Rectal smooth muscle tissue (tissue), 1 donor: ENCODE data around the gene TDRD1.

Source experiments
- H3K27ac ChIP-seq: one replicate; pipeline ENCODE4 v1.7.0; 2013; ENCODE audit warnings: low read depth, low read length, inconsistent platforms
- H3K27me3 ChIP-seq: one replicate; pipeline ENCODE4 v1.7.0; 2013; ENCODE audit warnings: low read length; ENCODE audit not compliant: control insufficient read depth, insufficient read depth
- H3K36me3 ChIP-seq: one replicate; pipeline ENCODE4 v1.7.0; 2013; ENCODE audit warnings: low read length; ENCODE audit not compliant: control insufficient read depth, insufficient read depth
- H3K4me1 ChIP-seq: one replicate; pipeline ENCODE4 v1.7.0; 2013; ENCODE audit warnings: low read length; ENCODE audit not compliant: control insufficient read depth, insufficient read depth
- H3K4me3 ChIP-seq: one replicate; pipeline ENCODE4 v1.7.0; 2013; ENCODE audit warnings: low read length
- H3K9ac ChIP-seq: one replicate; pipeline ENCODE4 v1.7.0; 2013; ENCODE audit warnings: low read length

Gene TDRD1

DNA sequence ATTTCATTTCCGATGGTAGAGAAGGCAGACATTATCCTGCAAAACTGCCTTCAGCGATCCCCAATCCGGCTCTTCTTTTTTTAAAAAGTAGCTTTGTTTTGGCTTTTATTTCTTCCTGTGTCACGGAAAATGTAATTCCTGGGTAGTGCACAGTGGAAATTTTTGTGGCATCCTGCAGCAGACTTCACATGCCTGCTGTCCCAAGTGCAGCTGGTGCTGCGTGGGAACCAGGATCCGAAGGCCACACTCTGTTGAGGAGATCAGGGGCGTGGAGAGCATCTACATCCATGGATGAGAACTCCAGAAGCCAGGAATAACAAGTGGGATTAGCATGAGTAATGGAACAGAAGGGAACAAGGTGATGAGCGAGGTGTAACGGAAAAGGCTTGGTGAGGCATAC, 64.5 kb downstream of the TDRD1 start:
- peaks cover 2% of the 10 kb centered on the region for H3K4me1 ChIP-seq
- H3K36me3 ChIP-seq: no peaks in the 10 kb centered on the region
- H3K9ac ChIP-seq: no peak overlapping the region
- no peak overlapping the region for H3K4me3 ChIP-seq
- H3K27ac ChIP-seq: no peak overlapping the region
- H3K27me3 ChIP-seq: peaks cover 20% of the 10 kb centered on the region

DNA sequence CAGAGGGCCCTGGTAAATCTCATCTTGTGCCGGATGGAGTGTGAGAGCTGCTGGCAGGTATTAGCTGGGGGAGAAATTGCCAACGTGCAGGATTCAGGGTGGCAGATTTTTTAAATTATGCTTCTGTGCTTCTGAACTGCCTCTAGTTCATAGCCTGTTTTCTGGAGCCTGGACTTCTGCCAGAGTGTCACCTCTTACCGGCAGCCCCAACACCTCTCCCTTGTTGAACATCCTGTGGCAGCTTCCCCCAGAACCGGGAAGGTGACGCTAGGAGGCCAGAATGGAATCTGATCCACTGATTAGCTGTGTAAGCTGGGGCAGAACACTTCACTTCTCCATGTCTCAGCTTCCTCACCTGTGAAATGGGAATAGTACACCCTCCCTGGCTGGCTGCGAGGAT, 65.0 kb downstream of the TDRD1 start:
- no peak overlapping the region for H3K4me3 ChIP-seq
- no peak overlapping the region for H3K9ac ChIP-seq
- H3K27me3 ChIP-seq: peaks cover 17% of the 10 kb centered on the region
- H3K36me3 ChIP-seq: no peaks in the 10 kb centered on the region
- peaks cover 2% of the 10 kb centered on the region for H3K4me1 ChIP-seq
- no peak overlapping the region for H3K27ac ChIP-seq

DNA sequence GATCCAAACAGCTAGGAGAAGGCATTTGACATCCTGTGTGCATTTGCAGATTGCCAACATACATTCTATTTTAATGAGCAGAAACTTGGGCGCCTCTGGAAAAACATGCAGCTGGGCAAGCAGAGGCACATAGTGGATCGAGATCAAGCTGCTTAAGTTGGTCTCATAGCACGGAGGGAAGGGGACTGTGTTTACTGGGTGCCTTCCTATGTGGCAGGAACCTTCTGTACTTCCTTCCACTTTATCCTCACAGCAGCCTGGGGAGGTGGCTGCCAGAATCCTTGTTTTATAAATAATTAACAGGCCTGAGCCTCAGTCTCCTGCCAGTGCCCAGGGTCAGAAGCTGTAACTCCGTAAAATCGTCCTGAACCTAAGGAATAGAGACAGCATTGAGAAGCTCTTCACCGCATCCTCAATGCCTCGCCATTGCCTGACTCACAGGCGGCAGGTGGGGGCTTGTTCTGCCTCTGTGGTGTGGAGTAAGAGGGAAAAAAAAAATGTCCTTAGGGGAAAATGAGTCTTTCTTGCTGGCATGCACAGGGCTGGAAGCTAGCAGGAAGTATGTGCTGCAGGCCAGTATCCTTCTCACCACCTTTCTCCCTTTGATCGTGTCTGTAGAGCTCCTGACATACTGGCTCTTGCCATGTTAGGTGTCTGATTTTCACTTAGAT, 66.1 kb downstream of the TDRD1 start:
- Histone ChIP-seq H3K4me3 (no peak overlapping the region), H3K27ac (no peak overlapping the region), H3K36me3 (no peaks in the 10 kb centered on the region), H3K27me3 (peaks cover 10% of the 10 kb centered on the region), H3K4me1 (no peaks in the 10 kb centered on the region), H3K9ac (no peak overlapping the region)

DNA sequence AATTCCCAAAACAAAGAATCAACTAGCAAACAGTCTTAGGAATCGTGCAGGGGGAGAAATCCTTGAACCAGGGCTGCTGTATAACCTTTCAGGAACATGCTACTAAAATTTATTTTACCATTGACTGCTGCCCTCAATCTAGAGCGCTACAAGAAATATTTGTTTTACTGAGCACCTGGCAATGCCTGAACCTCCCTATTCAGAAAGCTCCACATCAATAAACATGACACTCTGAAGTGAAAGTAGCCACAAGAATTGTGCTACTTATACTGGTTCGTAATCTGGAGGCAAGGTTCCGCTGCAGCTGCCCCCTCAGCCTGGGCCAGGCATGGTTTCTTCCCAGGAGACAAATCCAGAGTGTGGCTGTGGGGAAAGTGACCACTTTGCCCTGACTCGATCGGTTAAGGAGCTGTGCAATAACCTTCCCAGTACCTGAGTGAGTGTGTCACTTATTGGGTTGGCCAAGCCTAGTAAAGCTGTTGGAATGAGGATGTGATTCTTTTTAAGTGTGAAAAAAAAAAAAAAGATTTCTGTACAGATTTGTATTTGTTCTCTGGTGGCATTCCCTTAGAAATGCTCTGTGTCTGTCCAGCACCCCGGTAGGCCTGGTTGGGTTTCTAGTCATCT, 67.6 kb downstream of the TDRD1 start:
- Histone ChIP-seq H3K4me1 (no peaks in the 10 kb centered on the region), H3K4me3 (no peak overlapping the region), H3K27ac (no peak overlapping the region), H3K36me3 (no peaks in the 10 kb centered on the region), H3K9ac (no peak overlapping the region), H3K27me3 (peaks cover 10% of the 10 kb centered on the region)

DNA sequence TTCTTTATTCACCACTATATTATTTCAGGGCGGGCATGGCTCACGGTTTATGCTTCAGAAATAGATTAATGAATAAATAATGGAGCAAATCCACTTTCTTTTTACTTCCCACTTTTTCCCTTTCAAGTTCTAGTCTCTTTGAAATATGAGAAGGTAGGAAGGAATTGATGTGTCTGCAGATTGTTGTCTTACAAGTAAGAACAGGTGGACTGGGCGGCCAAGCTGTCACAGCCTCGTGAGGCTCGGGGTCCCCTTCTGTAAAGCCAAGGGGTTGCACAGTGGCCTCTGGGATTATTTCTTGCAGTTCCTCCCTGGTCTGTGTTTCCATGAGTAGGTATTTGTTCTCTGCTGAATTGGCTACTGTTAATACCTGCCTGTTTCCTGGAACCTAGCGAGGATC, 71.1 kb downstream of the TDRD1 start:
- Histone ChIP-seq H3K9ac (no peak overlapping the region), H3K27ac (no peak overlapping the region), H3K4me1 (no peaks in the 10 kb centered on the region), H3K27me3 (no peaks in the 10 kb centered on the region), H3K4me3 (no peak overlapping the region), H3K36me3 (no peaks in the 10 kb centered on the region)

DNA sequence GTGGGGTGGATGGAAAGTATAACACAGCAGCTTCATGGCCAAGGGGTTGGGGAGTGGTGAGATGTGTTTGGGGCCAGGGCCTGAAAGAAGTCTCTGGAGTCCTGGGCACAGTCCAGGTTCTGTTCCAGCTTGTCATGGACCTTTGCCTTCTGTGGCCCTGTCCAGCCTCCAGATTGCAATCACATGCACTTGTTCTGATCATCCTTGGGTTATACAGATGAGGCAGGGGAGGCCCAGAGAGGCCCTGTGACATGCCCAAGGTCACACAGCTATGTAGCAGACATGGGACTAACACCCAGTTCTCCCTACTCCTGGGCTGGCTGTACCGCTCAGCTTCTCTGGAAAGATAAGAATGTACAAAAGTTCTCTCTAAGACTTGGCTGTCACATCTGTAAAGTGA, 71.6 kb downstream of the TDRD1 start:
- no peak overlapping the region for H3K4me3 ChIP-seq
- no peaks in the 10 kb centered on the region for H3K4me1 ChIP-seq
- no peak overlapping the region for H3K9ac ChIP-seq
- no peaks in the 10 kb centered on the region for H3K36me3 ChIP-seq
- H3K27me3 ChIP-seq: no peaks in the 10 kb centered on the region
- no peak overlapping the region for H3K27ac ChIP-seq

DNA sequence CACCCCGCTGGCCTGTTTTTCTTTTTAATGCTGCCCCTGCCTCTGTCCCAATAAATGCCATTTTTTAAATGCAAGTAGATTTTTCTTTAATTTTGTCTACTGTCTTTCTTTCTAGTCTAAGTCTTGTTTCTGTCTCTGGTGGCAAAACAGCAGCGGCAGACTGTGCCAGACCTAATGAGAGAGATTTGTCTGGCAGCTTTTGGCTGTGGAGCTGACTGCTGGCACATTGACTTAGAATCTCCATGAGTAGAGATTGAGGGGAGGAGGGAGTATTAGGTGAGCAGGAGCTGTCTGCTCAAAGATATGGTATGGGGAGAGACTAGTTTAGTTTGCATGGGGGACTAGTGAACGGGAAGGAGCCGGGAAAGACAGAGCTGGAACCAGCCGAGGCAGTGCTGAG, 72.9 kb downstream of the TDRD1 start:
- Histone ChIP-seq H3K4me1 (no peaks in the 10 kb centered on the region), H3K27ac (no peak overlapping the region), H3K9ac (no peak overlapping the region), H3K4me3 (no peak overlapping the region), H3K36me3 (no peaks in the 10 kb centered on the region), H3K27me3 (no peaks in the 10 kb centered on the region)

DNA sequence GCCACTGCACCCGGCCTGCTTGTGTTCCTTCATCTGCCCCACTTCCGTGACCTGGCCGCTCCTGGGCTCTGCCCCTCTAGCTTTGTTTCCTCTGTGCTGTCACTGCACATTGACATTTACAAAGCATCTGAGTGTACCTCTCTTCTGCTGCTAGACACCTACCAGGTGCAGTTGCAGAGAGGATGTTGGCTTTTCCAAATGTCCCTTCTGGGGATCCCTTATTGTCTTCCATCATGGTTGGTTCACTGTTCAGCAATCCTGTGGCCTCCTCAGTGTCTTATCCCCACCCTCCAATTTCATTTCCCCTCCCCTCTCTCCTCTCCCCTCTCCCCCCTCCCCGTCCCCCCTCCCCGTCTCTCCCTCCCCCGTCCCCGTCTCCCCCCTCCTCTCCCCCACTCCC, 73.7 kb downstream of the TDRD1 start:
- H3K9ac ChIP-seq: no peak overlapping the region
- no peak overlapping the region for H3K4me3 ChIP-seq
- no peaks in the 10 kb centered on the region for H3K36me3 ChIP-seq
- H3K27ac ChIP-seq: no peak overlapping the region
- H3K27me3 ChIP-seq: no peaks in the 10 kb centered on the region
- no peaks in the 10 kb centered on the region for H3K4me1 ChIP-seq

DNA sequence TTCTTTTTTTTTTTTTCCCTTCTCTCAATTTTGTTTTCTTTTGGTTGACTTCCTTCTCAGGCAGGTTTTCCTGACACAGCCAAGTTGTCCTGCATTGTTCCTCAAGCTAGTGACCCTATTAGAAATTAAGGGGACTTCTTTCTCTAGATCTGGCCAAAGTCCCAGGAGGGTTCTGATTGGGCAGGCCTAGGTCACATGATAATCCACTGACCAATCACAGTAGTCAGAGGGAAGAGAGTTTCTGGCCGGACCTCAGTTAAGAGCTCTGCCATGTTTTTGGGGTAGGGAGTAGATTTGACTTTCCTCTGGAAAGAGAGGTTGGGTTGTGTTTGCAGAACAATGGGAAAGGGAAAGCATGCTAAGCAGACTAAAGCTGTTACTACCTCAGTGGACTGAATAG, 76.1 kb downstream of the TDRD1 start:
- no peaks in the 10 kb centered on the region for H3K4me1 ChIP-seq
- no peak overlapping the region for H3K4me3 ChIP-seq
- H3K9ac ChIP-seq: no peak overlapping the region
- H3K27ac ChIP-seq: no peak overlapping the region
- no peaks in the 10 kb centered on the region for H3K27me3 ChIP-seq
- H3K36me3 ChIP-seq: no peaks in the 10 kb centered on the region

DNA sequence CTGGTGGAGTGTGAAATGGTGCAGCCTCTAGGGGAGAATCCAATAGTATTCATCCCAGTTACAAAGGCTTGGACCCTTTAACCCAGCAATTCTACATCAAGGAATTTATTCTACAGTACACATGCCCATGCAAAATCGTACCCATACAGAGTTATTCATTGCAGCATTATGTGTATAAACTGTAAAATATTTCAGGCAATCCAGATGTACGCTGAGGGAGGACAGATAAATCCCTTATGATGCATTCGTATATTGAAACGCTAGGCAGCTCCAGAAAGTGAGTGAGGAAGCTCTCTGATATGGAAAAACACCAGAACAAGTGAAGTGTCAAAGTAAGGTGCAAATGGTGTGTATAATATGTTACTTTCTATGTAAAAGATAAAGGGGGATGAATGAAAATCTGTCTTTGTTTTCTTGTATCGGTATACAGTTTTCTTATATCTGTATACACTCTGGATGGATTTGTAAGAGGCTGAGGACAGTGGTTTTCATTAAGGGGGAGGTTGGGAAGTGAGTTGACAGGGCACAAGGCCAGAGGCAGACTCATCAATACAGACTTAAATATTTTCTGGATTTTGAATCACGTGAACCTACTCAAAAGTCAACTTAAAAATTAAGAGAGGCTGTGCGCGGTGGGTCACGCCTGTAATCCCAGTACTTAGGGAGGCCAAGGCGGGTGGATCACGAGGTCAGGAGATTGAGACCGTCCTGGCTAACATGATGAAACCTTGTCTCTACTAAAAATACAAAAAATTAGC, 77.0 kb downstream of the TDRD1 start:
- no peak overlapping the region for H3K27ac ChIP-seq
- no peak overlapping the region for H3K4me3 ChIP-seq
- no peaks in the 10 kb centered on the region for H3K36me3 ChIP-seq
- H3K27me3 ChIP-seq: no peaks in the 10 kb centered on the region
- H3K4me1 ChIP-seq: no peaks in the 10 kb centered on the region
- no peak overlapping the region for H3K9ac ChIP-seq

DNA sequence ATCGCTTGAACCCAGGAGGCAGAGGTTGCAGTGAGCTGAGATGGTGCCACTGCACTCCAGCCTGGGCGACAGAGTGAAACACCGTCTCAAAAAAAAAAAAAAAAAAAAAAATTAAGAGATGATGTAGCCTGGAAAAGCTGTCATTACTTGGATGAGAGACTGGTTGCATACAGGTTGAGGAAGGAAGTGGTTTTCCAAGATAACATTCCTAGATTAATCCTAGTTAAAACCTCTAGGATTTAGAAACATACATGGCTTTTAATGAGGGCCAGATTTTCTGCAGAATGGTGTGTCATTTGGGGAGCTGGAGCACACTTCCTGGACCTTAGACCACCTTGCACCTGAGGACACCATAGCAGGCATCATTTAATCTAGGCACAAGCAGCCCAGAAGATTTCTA, 77.7 kb downstream of the TDRD1 start:
- H3K27me3 ChIP-seq: no peaks in the 10 kb centered on the region
- no peak overlapping the region for H3K9ac ChIP-seq
- H3K4me1 ChIP-seq: no peaks in the 10 kb centered on the region
- H3K4me3 ChIP-seq: no peak overlapping the region
- H3K36me3 ChIP-seq: no peaks in the 10 kb centered on the region
- H3K27ac ChIP-seq: no peak overlapping the region

DNA sequence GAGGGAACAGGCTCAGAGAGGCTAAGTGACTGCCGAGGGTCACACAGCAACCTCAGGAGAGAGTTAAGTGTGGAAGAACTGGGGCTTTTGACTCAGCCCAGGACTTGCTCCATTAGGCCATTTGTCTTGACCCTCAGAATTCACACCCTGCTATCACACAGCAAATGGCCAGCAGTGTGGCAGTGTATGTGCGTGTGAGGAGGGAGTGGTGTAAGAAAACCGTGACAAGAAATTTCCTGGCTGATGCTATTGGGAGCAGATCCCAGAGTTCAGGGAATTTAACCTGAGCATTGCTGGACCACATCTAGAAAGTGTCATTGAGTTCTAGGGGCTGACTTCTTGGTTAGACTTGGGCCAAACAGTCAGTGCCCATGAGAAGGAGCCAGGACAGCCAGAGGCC, 78.3 kb downstream of the TDRD1 start:
- Histone ChIP-seq H3K4me1 (no peaks in the 10 kb centered on the region), H3K36me3 (no peaks in the 10 kb centered on the region), H3K4me3 (no peak overlapping the region), H3K27me3 (no peaks in the 10 kb centered on the region), H3K9ac (no peak overlapping the region), H3K27ac (no peak overlapping the region)
